Liver (tissue), 9 donors: ENCODE results near the gene TNFRSF21. TPM values are rescaled to one million over a fixed set of nuclear protein-coding genes. Genes with fewer than 3 reads are reported as not detected.

Experiments
- DNase-seq: peaks from one replicate; pipeline ENCODE4 v3.0.0-alpha.2; 2017; ENCODE audit warnings: low spot score
- H3K27ac ChIP-seq, 2 donors: one replicate each; pipeline ENCODE4 v1.7.0; 2013; ENCODE audit warnings: inconsistent platforms in 2 of 2, low read length in 2 of 2, control low read depth in 1 of 2, low read depth in 1 of 2, mild to moderate bottlenecking in 1 of 2
- H3K27me3 ChIP-seq, 4 donors: one replicate each; pipeline versions ENCODE4 v1.6.1 to v1.7.0; 2013; ENCODE audit warnings: low read length in 3 of 4, inconsistent platforms in 1 of 4, mild to moderate bottlenecking in 1 of 4, moderate library complexity in 1 of 4; ENCODE audit not compliant: control insufficient read depth in 4 of 4, insufficient read depth in 4 of 4
- H3K36me3 ChIP-seq, 4 donors: one replicate each; pipeline versions ENCODE4 v1.6.1 to v1.7.0; 2013; ENCODE audit warnings: low read length in 3 of 4, mild to moderate bottlenecking in 3 of 4, low read depth in 1 of 4, moderate library complexity in 1 of 4; ENCODE audit not compliant: control insufficient read depth in 4 of 4, insufficient read depth in 3 of 4
- H3K4me1 ChIP-seq, 4 donors: one replicate each; pipeline versions ENCODE4 v1.6.1 to v1.7.0; 2013; ENCODE audit warnings: low read length in 3 of 4, mild to moderate bottlenecking in 3 of 4, moderate library complexity in 1 of 4; ENCODE audit not compliant: control insufficient read depth in 4 of 4, insufficient read depth in 4 of 4
- H3K4me3 ChIP-seq, 3 donors: one replicate each; pipeline versions ENCODE4 v1.6.1 to v1.7.0; 2013; ENCODE audit warnings: low read length in 3 of 3, control low read depth in 1 of 3, low read depth in 1 of 3, mild to moderate bottlenecking in 1 of 3
- H3K9ac ChIP-seq, 2 donors: one replicate each; pipeline ENCODE4 v1.7.0; 2013; ENCODE audit warnings: low read length in 2 of 2, mild to moderate bottlenecking in 2 of 2, moderate library complexity in 2 of 2, control low read depth in 1 of 2, low read depth in 1 of 2
- H3K9me3 ChIP-seq, 4 donors: one replicate each; pipeline versions ENCODE4 v1.6.1 to v1.7.0; 2013; ENCODE audit warnings: low read length in 3 of 4; ENCODE audit not compliant: control insufficient read depth in 4 of 4
- CTCF ChIP-seq: fragments of 150-350 bp; IDR thresholded peaks from 2 replicates; pipeline ENCODE4 v1.5.1; 2017; ENCODE audit warnings: improper control_type of control experiment, low read depth, low read length; ENCODE audit not compliant: missing input control
- FOXA1 ChIP-seq: IDR thresholded peaks from 2 replicates; pipeline ENCODE4 v1.6.1; 2016; ENCODE audit warnings: antibody characterized with exemption
- FOXA2 ChIP-seq: IDR thresholded peaks from 2 replicates; pipeline ENCODE4 v1.6.1; 2016; ENCODE audit warnings: antibody characterized with exemption
- GABPA ChIP-seq, 2 donors: IDR thresholded peaks in 1 of 2; conservative IDR thresholded peaks in 1 of 2; 2 replicates each; pipeline ENCODE4 v1.6.1; 2016; ENCODE audit warnings: antibody characterized with exemption in 2 of 2, mild to moderate bottlenecking in 1 of 2, moderate library complexity in 1 of 2
- HNF4A ChIP-seq, 2 donors: conservative IDR thresholded peaks; 2 replicates each; pipeline ENCODE4 v1.6.1; 2016; ENCODE audit warnings: antibody characterized with exemption in 2 of 2, mild to moderate bottlenecking in 2 of 2
- HNF4G ChIP-seq: IDR thresholded peaks from 2 replicates; pipeline ENCODE4 v1.6.1; 2016; ENCODE audit warnings: antibody characterized with exemption
- NR2F2 ChIP-seq: IDR thresholded peaks from 2 replicates; pipeline ENCODE4 v1.6.1; 2016; ENCODE audit warnings: antibody characterized with exemption
- REST ChIP-seq: IDR thresholded peaks from 2 replicates; pipeline ENCODE4 v1.6.1; 2016; ENCODE audit warnings: antibody characterized with exemption, mild to moderate bottlenecking
- SP1 ChIP-seq: IDR thresholded peaks from 2 replicates; pipeline ENCODE4 v1.6.1; 2018; ENCODE audit warnings: antibody characterized with exemption, mild to moderate bottlenecking
- TAF1 ChIP-seq: conservative IDR thresholded peaks from 2 replicates; pipeline ENCODE4 v1.6.1; 2016; ENCODE audit warnings: antibody characterized with exemption, mild to moderate bottlenecking
- WGBS: extraction: QIAGEN DNeasy Blood & Tissue Kit; methylation state at CpG from one replicate; pipeline ENCODE4 v1.1.7; 2013; 5-methylcytosine and 5-hydroxymethylcytosine counted together
- polyA plus RNA-seq, 2 donors: library from polyadenylated mRNA; stranded (reverse) in 1 of 2; unstranded in 1 of 2; fragments of 200-250 nt in 1 of 2; fragments of >200 nt in 1 of 2; fragmentation: Nextera tagmentation in 1 of 2; extraction: Ambion mirVana in 1 of 2; gene quantifications; one replicate each; pipeline versions ENCODE4 v1.2.1 to v1.2.3, GENCODE V29; 2013 to 2015
- total RNA-seq, 2 donors: library from RNA; depleted of rRNA; stranded (reverse); fragments of >200 nt; gene quantifications; one replicate each; pipeline ENCODE4 v1.2.3, GENCODE V29; 2014
- donor health status: healthy.
- donor health status: healthy.
- donor health status: healthy.
- donor health status: healthy.
- donor health status: healthy.

TNFRSF21 gene
- total and polyA plus RNA-seq, 4 donors = 2.1 to 3.2 (median 2.9) TPM

GRCh38 chr6:47238456-47238995 is 71.2 kb downstream of the TNFRSF21 start:
- Histone ChIP-seq H3K27me3 (no peaks in the 10 kb centered on the region), H3K36me3 (no peaks in the 10 kb centered on the region), H3K27ac (no peak overlapping the region), H3K9ac (no peak overlapping the region), H3K4me3 (no peak overlapping the region), H3K9me3 (no peaks in the 10 kb centered on the region), H3K4me1 (peaks cover 0 to 4% (median 0%) of the 10 kb centered on the region in 4 donors)
- TF ChIP-seq FOXA1 (no peak), GABPA (IDR thresholded peaks at IDR 0.05 in 1 of 2, conservative IDR thresholded peaks at IDR 0.05 in 1 of 2) (no peak), REST (no peak), CTCF (no peak)
- 93% methylated on average over 1 of the region's 1 CpG for WGBS
- DNase-seq = no peak

- no peaks in the 10 kb centered on the region for H3K9me3 ChIP-seq
- no peak overlapping the region for H3K9ac ChIP-seq
- 86% methylated on average over 5 of the region's 5 CpGs for WGBS
- DNase-seq = no peak
- H3K27ac ChIP-seq = no peak overlapping the region
- H3K4me1 ChIP-seq = peaks cover 0 to 4% (median 0%) of the 10 kb centered on the region in 4 donors
- H3K36me3 ChIP-seq = no peaks in the 10 kb centered on the region
- H3K4me3 ChIP-seq = no peak overlapping the region
- TF ChIP-seq CTCF (no peak), FOXA2 (no peak), HNF4G (no peak), GABPA (IDR thresholded peaks at IDR 0.05 in 1 of 2, conservative IDR thresholded peaks at IDR 0.05 in 1 of 2) (no peak), TAF1 (no peak), HNF4A (conservative IDR thresholded peaks at IDR 0.05) (no peak), NR2F2 (no peak), SP1 (no peak)
- H3K27me3 ChIP-seq = no peaks in the 10 kb centered on the region
These were observed 72.5 kb downstream of the TNFRSF21 start for GRCh38 chr6:47237196-47237595.
